GM21528 (cell line): Measurements from ENCODE around the gene FRA10AC1.
"Not testable (repeated sequence)": the region's sequence is repeated elsewhere in the genome, so short reads cannot be mapped to it uniquely, and the experiment has no call there.

Source experiments
- ATAC-seq: cut with Tn5 transposase; IDR thresholded peaks from one replicate; pipeline ENCODE4 v1.9.1; 2021; ENCODE audit warnings: mild to moderate bottlenecking, moderate library complexity; ENCODE audit not compliant: unreplicated experiment, low FRiP score

The FRA10AC1 gene

GRCh38 chr10:93703841-93704240, 1.4 kb upstream of the FRA10AC1 start:
- no peak for ATAC-seq

DNA sequence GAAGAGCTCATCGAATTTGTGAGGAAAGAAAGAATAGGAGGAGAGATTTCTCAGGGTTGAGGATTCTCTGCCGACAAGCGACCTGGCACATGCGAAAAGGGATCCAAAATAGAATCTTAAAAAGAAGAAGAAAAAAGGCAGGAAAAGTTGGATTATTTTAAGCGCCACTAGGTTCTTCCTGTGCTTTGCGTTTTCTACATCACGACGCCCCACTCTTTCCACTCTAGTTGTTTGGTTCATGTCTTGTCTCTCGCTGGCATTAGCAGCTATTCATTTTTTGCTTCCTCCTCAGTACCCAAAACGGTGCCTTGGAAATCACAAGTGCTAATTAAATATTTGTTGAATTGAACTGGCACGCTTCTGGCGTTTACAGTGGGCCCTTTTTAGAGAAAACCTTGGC, 674 bp upstream of the FRA10AC1 start:
- peak; percentile 15 for ATAC-seq

DNA sequence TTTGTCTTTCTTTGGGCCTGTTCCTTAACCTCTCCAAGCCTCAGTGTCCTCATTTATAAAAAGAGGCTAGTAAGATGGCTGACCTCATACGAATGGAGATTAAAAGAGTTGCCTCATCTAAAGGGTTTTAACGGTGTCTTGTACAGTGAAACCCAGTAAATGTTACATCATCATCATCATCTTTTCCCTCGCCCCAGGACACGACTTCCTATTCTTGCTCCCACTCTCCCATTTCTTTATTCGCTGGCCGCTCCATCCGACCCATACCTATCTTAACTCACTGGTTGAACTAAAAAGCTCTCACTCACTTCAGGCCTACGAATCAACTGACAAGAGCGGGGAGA, 554 bp downstream of the FRA10AC1 start:
- peak; percentile 16 for ATAC-seq

DNA sequence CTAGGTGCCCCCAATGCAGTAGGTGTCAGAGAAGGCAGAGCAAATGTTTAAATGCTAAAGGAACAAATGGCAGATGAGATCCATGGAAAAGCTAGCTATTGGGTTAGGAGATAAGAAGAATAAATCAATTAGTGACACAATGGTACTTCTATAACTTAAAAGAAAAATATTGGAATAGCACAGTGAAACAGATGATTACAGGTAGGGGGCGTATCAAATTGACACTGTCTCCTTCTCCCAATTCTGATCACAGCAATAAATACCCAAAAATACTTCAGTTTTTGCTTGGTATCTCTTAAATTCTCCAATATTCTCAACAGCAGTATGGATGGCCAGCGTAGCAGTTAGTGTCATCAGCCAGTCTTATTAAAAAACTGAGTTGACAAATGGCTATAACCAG, 5.2 kb downstream of the FRA10AC1 start:
- no peak for ATAC-seq

- not testable (repeated sequence) for ATAC-seq
These were observed 5.8 kb downstream of the FRA10AC1 start for GRCh38 chr10:93696582-93696981.

- ATAC-seq, result no peak
These were observed 6.7 kb downstream of the FRA10AC1 start for GRCh38 chr10:93695740-93696139.

- no peak for ATAC-seq
These were observed 14.7 kb downstream of the FRA10AC1 start for GRCh38 chr10:93687737-93688136.

GRCh38 chr10:93680412-93681047, 21.9 kb downstream of the FRA10AC1 start:
- no peak for ATAC-seq

GRCh38 chr10:93678805-93679587, 23.4 kb downstream of the FRA10AC1 start:
- ATAC-seq, result no peak

- ATAC-seq, result no peak
These were observed 24.0 kb downstream of the FRA10AC1 start for GRCh38 chr10:93678386-93678785.

DNA sequence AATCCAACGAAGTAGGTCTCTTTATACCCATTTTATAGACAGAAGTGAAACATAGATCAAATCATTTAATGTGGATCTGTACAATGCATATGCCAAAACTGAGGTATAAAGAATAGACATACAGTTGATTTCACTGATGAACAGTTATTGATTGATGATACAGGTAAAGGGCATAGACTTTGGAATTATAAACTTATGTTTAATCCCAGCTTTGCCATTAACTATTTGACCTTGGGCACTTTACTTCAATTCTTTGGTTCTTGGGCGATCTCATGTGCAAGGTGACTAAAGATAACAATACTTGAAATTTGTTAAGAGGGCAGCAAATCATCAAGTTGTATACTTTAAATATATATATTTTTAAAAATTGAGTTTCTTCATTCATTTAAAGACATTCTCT, 28.6 kb downstream of the FRA10AC1 start:
- ATAC-seq, result no peak

DNA sequence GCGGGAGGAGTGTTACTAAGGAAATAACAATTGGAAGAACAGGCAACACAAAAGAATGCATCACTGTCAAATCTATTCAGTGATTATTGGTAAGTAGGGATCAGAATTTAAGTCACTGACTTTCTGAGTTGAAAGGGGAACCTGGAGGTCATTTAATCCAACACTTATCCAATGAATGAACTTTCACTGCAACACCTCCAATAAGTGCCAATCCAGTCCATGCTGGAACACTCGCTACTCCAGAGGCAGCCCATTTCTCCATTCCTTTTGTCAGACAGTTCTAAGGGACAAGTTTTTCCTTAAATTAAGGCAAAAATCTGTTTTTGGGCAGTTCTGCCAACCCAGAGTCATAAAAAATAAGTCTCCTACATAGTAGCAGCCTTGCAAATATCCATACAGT, 29.5 kb downstream of the FRA10AC1 start:
- no peak for ATAC-seq

GRCh38 chr10:93672022-93672678, 30.2 kb downstream of the FRA10AC1 start:
- no peak for ATAC-seq

- ATAC-seq, result no peak
These were observed 31.4 kb downstream of the FRA10AC1 start for GRCh38 chr10:93671042-93671441.

DNA sequence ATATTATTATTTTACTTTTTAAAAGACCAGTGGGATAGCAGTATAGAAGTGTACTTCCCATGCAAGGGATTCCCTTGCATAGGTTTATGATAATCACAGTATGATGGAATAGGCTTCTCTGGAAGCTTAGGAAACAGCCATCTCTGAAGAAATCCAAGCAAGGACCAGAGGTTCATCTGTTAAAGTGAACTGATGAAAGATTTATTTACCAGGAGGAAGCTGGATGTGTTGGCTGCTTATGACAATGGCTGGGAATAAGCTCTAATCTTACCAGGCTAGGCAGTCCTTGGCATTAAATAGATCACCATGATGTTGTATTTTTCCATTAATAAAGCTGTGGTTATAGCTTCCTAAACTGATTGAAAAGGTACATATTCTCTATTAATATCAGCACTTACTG, 32.0 kb downstream of the FRA10AC1 start:
- ATAC-seq, result no peak

- ATAC-seq, result no peak
These were observed 34.6 kb downstream of the FRA10AC1 start for GRCh38 chr10:93667795-93668194.

GRCh38 chr10:93666030-93666429, 36.4 kb downstream of the FRA10AC1 start:
- no peak for ATAC-seq

GRCh38 chr10:93657757-93658156, 44.6 kb downstream of the FRA10AC1 start:
- no peak for ATAC-seq

GRCh38 chr10:93656155-93656554, 46.2 kb downstream of the FRA10AC1 start:
- ATAC-seq, result no peak

GRCh38 chr10:93654201-93654600, 48.2 kb downstream of the FRA10AC1 start:
- ATAC-seq, result no peak

- ATAC-seq, result no peak
These were observed 49.5 kb downstream of the FRA10AC1 start for GRCh38 chr10:93652857-93653256.

DNA sequence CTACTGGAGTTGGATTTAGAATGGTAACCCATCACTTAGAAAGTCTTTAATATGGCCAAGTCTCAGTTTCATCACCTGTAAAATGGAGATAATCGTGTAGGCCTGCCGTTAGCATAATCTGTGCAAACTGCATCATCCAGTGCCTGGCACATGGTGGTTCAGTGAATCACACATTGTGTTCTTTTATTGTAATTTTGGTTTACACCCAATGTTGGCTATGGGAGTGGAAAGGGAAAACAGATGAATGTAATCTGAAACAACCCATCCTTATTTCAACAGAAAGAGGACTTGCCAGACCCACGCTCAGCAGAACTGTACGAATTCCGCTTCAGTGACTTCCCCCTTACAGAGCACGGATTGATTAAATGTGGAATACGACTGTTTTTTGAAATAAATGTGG, 62.6 kb downstream of the FRA10AC1 start:
- no peak for ATAC-seq
